ENCODE measurements around the gene GSTT2.
"Not testable (repeated sequence)": the region's sequence is repeated elsewhere in the genome, so short reads cannot be mapped to it uniquely, and the experiment has no call there.

The GSTT2 gene

DNA sequence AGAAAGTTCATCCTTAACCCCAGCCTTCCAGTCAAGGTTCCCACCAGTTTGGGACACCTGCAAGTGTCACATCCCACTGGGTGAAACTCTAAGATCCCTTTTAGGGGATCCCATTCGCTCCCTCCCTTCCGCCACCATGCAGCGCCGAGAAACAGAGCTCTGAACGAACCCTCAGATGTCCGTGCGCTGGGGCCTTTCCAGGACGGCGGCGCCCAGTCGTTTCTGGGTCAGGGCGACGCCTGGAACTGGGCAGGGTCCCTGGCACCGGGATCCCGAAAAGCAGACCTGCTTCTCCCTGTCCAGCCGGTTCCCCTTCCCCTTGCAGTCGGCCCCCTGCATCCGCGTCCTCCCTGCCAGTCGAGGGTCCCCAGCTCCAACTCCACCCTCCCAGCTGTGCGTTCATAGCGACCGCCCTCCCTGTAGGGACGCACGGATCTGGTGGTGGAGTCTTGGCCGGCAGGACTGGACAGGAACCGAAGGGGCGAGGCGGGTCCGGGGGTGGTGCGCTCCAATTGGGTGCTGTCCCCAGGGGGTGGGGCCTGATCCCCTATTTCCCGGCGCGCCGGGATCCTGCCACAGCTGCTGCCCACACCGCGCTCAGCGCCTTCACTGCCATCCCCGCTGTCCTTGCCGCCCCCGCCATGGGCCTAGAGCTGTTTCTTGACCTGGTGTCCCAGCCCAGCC is at the start of gene GSTT2:
TSS of gene GSTT2 (plus strand) at position 578 of the 684 bp plus-strand sequence.
- not testable (repeated sequence) for DNase-seq

GRCh38 chr22:23938328-23939016 is 41.5 kb upstream of the GSTT2 start:
- no peak for DNase-seq

- no peak for DNase-seq
These were observed 40.9 kb upstream of the GSTT2 start for GRCh38 chr22:23939017-23939357.

DNA sequence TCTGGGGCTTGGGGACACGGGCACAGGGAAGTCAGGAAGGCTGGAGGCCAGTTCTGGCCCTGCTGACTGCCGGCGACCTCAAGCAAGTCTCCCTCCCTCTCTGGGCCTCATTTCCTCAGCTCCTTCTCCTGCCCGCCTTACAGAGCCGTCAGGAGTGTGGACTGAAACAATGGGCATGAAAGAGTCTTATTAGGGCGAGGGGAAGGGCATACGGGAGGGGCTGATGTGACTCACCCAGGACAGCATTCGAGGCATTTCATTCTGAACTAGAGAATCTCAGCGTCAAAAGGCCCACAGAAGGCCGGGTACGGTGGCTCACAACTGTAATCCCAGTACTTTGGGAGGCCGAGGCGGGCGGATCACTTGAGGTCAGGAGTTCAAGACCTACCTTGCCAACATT is 39.8 kb upstream of the GSTT2 start:
- DNase-seq, result not testable (repeated sequence)

GRCh38 chr22:23947391-23947790 is 32.5 kb upstream of the GSTT2 start:
- not testable (repeated sequence) for DNase-seq

DNA sequence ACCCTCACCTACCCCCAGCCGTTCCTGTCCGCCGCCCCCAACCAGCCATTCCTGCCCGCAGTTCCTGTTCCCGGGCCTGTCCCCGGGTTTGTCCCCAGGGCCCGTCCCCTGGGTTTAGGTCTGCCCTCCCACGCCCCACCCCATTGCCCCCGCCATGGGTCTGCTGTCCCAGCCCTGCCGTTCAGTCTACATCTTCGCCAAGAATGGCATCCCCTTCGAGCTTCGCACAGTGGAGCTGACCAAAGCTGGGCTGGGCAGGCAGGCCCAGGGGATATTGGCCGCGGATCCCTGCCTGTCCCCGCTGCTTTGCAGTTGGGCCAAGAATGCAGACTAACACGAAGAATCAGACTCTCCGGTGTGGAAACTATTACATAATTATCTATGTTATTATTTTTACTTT is 30.2 kb upstream of the GSTT2 start:
- not testable (repeated sequence) for DNase-seq

DNA sequence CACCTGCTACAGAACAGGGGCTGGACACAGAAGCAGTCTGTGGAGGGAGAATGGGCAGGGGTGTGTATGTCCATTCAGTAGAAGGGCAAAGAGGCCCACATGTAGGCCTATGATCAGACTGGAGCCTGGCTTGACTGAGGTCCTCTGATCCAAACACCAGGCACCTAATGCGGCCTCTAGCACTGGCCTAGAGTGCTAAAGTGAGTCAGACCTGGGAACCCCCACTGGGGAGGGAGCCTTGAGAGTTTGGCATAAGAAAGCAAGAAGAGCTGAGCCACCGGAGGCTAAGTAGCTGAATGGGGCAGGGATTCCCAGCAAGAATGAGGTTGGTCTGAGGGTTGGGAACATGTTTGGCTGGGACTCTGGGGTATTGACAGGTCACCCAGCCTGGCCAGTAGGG is 28.6 kb upstream of the GSTT2 start:
- DNase-seq, result not testable (repeated sequence)

- DNase-seq, result not testable (repeated sequence)
These were observed 27.0 kb upstream of the GSTT2 start for GRCh38 chr22:23952794-23953405.

DNA sequence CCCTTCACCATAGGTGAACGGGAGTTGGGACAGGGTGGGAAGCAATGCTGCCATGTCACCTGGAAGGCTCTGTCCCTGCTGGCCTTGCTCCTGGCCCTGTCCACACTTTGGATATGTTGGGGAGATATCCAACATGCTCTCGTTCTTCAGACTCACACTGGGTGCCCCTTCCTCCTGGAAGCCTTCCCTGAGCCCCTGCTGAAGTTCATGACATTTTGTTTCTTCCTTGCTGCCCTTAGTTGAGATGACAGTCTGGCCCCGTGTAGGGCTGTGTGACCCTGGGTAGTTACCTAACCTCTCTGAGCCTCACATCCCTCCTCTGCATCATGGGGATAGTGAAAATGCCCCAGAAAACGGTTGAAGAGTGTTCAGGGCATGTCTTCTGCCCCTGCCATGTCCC is 26.4 kb upstream of the GSTT2 start:
- not testable (repeated sequence) for DNase-seq

- DNase-seq, result not testable (repeated sequence)
These were observed 25.5 kb upstream of the GSTT2 start for GRCh38 chr22:23954193-23954990.

GRCh38 chr22:23954991-23955305 is 25.0 kb upstream of the GSTT2 start:
- DNase-seq, result not testable (repeated sequence)

DNA sequence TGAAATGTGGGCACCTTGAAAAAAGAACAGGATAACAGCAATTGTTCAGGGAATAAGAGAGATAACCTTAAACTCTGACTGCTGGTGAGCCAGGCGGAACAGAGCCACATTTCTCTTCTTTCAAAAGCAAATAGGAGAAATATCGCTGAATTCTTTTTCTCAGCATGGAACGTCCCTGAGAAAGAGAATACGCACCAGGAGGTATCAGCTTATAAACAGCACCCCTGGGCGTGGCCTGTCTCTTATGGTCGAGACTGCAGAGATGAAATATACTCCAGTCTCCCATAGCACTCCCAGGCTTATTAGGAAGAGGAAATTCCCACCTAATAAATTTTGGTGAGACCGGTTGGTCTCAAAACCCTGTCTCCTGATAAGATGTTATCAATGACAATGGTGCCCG is 24.0 kb upstream of the GSTT2 start:
- DNase-seq, result not testable (repeated sequence)

DNA sequence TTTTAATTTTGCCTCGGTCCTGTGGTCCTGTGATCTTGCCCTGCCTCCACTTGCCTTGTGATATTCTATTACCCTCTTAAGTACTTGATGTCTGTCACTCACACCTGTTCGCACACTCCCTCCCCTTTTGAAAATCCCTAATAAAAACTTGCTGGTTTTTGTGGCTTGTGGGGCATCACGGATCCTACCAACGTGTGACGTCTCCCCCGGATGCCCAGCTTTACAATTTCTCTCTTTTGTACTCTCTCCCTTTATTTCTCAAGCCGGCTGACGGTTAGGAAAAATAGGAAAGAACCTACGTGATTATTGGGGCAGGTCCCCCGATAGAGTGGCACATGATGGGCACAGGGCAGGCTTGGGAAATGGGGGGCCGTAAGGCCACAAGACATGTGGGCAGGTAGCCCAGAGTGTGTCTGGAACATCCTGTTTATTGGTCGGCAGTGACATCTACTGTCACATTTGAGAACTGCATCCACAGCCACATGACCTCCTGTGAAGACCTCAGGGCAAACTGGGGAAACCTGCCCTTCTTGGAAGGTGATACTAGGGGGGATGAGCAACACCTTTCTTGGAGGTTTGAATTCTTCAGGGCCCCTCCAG is 23.5 kb upstream of the GSTT2 start:
- peak; percentile 76 for DNase-seq

DNA sequence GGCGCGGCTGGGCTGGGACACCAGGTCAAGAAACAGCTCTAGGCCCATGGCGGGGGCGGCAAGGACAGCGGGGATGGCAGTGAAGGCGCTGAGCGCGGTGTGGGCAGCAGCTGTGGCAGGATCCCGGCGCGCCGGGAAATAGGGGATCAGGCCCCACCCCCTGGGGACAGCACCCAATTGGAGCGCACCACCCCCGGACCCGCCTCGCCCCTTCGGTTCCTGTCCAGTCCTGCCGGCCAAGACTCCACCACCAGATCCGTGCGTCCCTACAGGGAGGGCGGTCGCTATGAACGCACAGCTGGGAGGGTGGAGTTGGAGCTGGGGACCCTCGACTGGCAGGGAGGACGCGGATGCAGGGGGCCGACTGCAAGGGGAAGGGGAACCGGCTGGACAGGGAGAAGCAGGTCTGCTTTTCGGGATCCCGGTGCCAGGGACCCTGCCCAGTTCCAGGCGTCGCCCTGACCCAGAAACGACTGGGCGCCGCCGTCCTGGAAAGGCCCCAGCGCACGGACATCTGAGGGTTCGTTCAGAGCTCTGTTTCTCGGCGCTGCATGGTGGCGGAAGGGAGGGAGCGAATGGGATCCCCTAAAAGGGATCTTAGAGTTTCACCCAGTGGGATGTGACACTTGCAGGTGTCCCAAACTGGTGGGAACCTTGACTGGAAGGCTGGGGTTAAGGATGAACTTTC is 18.7 kb upstream of the GSTT2 start, which contains the start of gene GSTT2B:
TSS of gene GSTT2B (minus strand) at position 112 of the 688 bp plus-strand sequence. CDS start at position 48, 64 bp downstream.
- DNase-seq, result not testable (repeated sequence)

DNA sequence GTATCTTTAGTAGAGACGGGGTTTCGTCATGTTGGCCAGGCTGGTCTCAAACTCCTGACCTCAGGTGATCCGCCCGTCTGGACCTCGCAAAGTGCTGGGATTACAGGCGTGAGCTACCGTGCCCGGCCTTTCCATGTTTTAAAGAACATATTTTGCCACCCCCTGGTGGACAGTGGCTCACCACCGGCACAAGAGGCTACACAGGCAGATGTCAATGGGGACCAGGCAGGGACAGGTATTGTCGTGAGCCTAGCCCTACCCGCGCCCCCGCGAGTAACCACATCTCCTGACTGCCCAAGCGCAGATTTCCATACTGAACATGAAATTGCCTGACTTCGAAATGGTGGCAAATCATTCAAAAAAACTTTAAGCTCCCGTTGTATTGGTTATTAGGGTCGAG is 13.8 kb upstream of the GSTT2 start:
- DNase-seq, result not testable (repeated sequence)

DNA sequence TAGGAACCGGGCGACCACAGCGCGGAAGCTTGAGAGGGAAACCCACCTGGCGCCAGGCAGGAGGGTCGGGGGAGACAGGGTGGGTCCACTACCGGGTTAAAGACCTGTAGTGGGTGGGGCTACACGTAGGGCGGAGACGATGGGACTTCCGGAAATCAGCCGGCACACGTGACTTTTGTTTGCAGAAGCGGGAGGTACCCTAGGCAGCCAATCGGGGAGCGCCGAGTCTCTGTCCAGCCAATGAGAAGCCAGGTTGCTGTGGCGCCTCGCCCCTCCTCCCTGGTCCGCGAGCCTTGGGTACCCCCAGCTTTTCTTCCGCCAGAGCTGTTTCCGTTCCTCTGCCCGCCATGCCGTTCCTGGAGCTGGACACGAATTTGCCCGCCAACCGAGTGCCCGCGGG is 13.4 kb upstream of the GSTT2 start, which contains the start of gene DDTL:
TSS of gene DDTL (plus strand) at position 321 of the 400 bp plus-strand sequence. CDS start at position 348, 27 bp downstream.
- DNase-seq, result not testable (repeated sequence)

DNA sequence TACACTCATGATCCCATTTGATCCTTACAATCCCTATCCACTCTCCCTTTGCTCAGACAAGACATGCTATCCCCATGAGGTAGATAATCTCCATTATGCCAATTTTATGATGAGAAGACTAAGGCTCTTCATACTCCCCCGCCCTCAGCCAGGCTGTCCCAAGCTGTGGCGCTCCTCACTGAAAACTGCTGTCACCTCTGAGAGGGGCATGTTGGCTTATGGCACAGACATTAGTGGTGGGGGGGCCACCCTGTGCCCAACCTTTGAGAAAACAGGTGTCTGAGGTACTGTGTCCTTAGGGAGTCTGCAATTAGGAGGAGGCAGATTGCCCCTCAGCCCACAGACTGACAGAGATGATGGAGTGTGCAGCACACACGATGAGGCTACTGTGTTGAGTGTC is 10.9 kb upstream of the GSTT2 start:
- no peak for DNase-seq

DNA sequence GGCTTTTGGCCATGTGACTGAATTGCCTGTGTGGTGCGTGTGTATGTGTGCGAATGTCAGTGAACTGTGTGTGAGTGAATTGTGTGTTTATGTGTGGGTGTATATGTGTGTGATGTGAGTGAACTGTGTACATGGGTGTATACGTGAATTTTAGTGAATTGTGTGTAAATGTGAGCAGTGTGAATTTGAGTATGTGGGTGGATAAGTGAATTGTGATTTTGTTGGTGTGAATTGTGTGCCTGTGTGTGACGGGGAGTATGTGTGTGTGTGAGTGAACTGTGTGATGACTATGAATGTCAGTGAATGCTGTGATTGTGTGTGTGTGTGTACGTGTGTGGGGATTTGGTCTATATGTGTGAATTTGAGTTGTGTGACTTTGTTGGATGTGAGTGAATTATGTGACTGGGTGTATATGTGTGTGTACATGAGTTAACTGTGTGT is 9.7 kb upstream of the GSTT2 start:
- no peak for DNase-seq

DNA sequence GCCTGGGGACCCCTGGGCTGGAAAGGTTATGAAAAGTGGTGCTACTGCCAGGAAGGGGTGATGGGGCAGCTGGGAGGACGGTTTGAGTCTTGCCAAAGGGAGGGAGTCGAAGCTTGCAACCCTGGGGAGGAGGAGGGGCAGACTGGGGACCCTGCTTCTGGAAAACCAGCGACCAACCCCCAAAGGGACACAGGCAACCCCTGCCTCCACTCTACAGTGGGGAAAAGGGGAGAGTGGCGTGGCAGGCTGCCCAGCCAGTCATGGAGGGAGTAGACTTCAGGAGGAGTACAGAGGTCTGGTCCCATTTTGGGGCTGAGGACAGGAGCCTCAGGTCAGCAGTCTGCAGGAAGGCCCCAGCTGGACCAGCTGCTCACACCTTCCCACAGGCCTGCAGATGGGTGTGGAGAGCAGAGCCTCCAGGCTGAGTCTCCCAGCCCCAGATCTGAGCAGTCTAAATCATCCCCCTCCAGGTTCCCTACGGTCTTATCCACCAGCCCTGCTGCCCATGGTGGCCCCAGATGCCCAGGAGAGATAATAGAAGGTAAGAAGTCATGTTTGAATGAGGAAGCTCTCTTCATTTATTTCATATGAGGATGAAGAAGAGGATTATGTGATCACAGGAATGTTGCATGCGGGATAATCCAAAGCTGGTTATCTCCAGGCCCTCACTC is 9.0 kb upstream of the GSTT2 start:
- DNase-seq, result no peak

DNA sequence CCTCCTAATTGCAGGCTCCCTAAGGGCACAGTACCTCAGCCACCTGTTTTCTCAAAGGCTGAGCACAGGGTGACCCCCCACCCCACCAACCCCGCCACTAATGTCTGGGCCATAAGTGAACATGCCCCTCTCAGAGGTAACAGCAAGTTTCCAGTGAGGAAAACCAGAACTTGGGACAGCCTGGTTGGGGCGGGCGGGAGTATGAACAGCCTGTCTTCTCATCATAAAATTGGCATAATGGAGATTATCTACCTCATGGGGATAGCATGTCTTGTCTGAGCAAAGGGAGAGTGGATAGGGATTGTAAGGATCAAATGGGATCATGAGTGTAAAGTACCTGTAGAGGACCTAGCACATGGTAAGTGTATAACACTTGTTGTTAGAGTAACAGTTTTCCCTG is 8.0 kb upstream of the GSTT2 start:
- not testable (repeated sequence) for DNase-seq

GRCh38 chr22:23974345-23974744 is 5.6 kb upstream of the GSTT2 start, which contains the start of gene DDT:
DDT (minus strand) TSS chr22:23974441; CDS start chr22:23974414, 27 bp downstream.
- not testable (repeated sequence) for DNase-seq
